Measurements from ENCODE around the gene OR4C45. TPM values are rescaled to one million over a fixed set of nuclear protein-coding genes. Genes with fewer than 3 reads are reported as not detected.

OR4C45 gene
- total RNA-seq, 1 donor from 2014 or later: not detected

DNA sequence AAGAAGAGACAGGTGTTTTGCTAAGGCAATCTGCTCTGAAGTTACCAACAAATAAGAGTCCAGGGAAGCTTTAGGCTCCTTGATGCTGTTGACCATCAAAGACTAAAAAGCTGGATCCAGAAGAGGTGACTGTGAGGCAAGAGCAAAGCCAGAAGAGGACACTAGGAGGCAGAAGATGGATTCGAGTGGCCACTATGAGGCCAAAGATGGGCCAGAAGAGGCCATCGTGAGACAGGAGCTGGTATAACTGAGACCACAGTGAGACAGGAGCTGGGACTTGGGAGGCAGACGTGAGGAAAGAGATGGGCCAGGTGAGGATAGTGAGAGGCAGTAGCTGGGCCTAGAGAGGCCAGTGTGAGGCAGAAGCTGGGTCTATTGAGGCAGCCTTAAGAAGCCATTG, 37.7 kb downstream of the OR4C45 start:
- Mint-ChIP-seq H3K27ac (ENCODE audit: unreplicated experiment) (no peak overlapping the region), H3K27me3 (ENCODE audit: low read depth) (no peaks in the 10 kb centered on the region), H3K4me1 (no peaks in the 10 kb centered on the region), H3K4me3 (no peak overlapping the region), H3K36me3 (ENCODE audit: low read depth) (peaks cover 24% of the 10 kb centered on the region), H3K9me3 (peaks cover 17% of the 10 kb centered on the region)
- TF ChIP-seq, protein P1, sequence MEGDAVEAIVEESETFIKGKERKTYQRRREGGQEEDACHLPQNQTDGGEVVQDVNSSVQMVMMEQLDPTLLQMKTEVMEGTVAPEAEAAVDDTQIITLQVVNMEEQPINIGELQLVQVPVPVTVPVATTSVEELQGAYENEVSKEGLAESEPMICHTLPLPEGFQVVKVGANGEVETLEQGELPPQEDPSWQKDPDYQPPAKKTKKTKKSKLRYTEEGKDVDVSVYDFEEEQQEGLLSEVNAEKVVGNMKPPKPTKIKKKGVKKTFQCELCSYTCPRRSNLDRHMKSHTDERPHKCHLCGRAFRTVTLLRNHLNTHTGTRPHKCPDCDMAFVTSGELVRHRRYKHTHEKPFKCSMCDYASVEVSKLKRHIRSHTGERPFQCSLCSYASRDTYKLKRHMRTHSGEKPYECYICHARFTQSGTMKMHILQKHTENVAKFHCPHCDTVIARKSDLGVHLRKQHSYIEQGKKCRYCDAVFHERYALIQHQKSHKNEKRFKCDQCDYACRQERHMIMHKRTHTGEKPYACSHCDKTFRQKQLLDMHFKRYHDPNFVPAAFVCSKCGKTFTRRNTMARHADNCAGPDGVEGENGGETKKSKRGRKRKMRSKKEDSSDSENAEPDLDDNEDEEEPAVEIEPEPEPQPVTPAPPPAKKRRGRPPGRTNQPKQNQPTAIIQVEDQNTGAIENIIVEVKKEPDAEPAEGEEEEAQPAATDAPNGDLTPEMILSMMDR (conservative IDR thresholded peaks at IDR 0.05): no peak
- no peak for DNase-seq (ENCODE audit: low read depth, low spot score)

DNA sequence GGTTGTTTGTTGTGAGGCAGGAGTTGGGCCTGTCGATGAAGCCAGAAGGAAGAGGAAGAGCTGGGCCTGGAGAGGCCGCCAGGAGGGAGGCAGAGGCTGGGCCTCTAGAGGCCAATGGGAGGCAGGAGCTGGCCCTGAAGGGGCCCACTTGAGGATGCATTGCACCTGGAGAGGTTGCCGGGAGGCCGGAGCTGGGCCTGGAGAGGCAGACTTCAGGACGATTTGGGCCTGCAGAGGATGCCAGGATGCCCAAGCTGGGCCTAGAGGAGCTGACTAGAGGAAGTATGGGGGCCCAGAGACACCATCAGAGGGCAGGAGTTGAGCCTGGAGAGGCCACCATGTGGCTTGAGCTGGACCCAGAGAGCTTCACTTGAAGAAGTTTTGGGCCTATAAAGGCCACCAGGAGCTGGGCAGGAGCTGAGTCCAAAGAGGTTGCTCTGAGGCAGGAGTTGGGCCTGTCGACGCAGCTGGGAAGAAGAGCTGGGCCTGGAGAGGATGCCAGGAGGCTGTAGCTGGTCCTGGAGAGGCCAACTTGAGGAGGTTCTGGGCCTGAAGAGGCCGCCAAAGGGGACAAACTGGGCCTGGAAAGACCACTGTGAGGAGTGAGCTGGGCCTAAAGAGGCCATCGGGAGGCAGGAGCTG, 39.0 kb downstream of the OR4C45 start:
- no peak for DNase-seq (ENCODE audit: low read depth, low spot score)
- Mint-ChIP-seq H3K4me3 (no peak overlapping the region), H3K27ac (ENCODE audit: unreplicated experiment) (no peak overlapping the region), H3K36me3 (ENCODE audit: low read depth) (peaks cover 25% of the 10 kb centered on the region), H3K27me3 (ENCODE audit: low read depth) (no peaks in the 10 kb centered on the region), H3K9me3 (peaks cover 20% of the 10 kb centered on the region), H3K4me1 (no peaks in the 10 kb centered on the region)
- TF ChIP-seq, protein P1 (conservative IDR thresholded peaks at IDR 0.05): no peak

DNA sequence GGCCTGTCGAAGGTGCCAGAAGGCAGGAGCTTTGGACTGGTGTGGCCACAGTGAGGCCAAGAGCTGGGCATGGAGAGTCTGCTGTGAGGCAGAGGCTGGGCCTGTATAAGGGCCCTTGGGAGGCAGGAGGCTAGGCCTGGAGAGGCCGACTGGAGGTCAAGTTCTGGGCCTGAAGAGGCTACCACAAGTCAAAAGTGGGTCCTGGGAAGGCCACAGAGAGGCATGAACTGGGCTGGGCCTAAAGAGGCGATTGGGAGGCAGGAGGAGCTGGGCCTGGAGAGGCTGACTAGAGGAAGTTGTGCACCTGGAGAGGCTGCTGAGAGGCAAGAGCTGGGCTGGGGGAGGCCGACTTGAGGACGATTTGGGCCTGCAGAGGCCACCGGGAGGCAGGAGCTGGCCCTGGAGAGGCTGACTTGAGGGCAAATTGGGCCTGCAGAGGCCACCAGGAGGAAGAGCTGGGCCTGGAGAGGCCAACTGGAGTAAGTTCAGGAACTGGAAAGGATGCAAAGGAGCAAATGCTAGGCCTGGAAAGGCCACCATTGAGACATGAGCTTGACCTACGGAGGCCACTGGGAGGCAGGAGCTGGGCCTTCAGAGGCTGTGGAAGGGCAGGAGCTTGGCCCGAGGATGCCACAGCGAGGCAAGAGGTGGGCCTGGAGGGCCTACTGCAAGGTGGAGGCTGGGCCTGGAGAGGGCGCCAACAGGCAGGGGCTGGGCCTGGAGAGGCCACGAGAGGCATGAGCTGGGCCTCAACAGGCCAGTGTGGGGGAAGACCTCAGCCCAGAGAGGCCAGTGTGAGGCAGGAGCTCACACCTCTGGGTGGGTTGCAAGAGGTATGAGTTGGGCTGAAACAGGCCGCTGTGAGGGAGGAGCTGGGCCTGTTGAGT, 39.8 kb downstream of the OR4C45 start:
- H3K9me3 Mint-ChIP-seq: peaks cover 25% of the 10 kb centered on the region
- peaks cover 29% of the 10 kb centered on the region for H3K36me3 Mint-ChIP-seq (ENCODE audit: low read depth)
- TF ChIP-seq, protein P1 (conservative IDR thresholded peaks at IDR 0.05): no peak
- no peak overlapping the region for H3K27ac Mint-ChIP-seq (ENCODE audit: unreplicated experiment)
- H3K4me1 Mint-ChIP-seq: no peaks in the 10 kb centered on the region
- no peaks in the 10 kb centered on the region for H3K27me3 Mint-ChIP-seq (ENCODE audit: low read depth)
- DNase-seq (ENCODE audit: low read depth, low spot score): no peak
- no peak overlapping the region for H3K4me3 Mint-ChIP-seq

GRCh38 chr11:50073113-50074105, 40.7 kb downstream of the OR4C45 start:
- Mint-ChIP-seq H3K27ac (ENCODE audit: unreplicated experiment) (no peak overlapping the region), H3K4me1 (no peaks in the 10 kb centered on the region), H3K36me3 (ENCODE audit: low read depth) (peaks cover 29% of the 10 kb centered on the region), H3K4me3 (no peak overlapping the region), H3K9me3 (peaks cover 26% of the 10 kb centered on the region), H3K27me3 (ENCODE audit: low read depth) (no peaks in the 10 kb centered on the region)
- DNase-seq (ENCODE audit: low read depth, low spot score): no peak
- TF ChIP-seq, protein P1 (conservative IDR thresholded peaks at IDR 0.05): no peak

- H3K27ac Mint-ChIP-seq (ENCODE audit: unreplicated experiment): no peak overlapping the region
- no peaks in the 10 kb centered on the region for H3K27me3 Mint-ChIP-seq (ENCODE audit: low read depth)
- peaks cover 25% of the 10 kb centered on the region for H3K36me3 Mint-ChIP-seq (ENCODE audit: low read depth)
- TF ChIP-seq, protein P1 (conservative IDR thresholded peaks at IDR 0.05): no peak
- DNase-seq (ENCODE audit: low read depth, low spot score): no peak
- H3K9me3 Mint-ChIP-seq: peaks cover 23% of the 10 kb centered on the region
- no peaks in the 10 kb centered on the region for H3K4me1 Mint-ChIP-seq
- no peak overlapping the region for H3K4me3 Mint-ChIP-seq
Measured at GRCh38 chr11:50074161-50074560, 41.5 kb downstream of the OR4C45 start.
